B cell (primary cell): ENCODE data around the gene AMBRA1. TPM values are rescaled to one million over a fixed set of nuclear protein-coding genes. Genes with fewer than 3 reads are reported as not detected.

Source experiments
- ATAC-seq: fragments of 200-7000 bp; cut with Tn5 transposase; one replicate; pipeline ENCODE4 v1.10.0; 2021; ENCODE audit warnings: low read depth, mild to moderate bottlenecking, moderate number of reproducible peaks, moderate library complexity
- CTCF ChIA-PET: fragments of 350-600 bp; sonication (Branson Sonifier 250); formaldehyde crosslinking; loops from one replicate; lab custom pipeline; 2021; ENCODE audit warnings: antibody characterized with exemption, inconsistent platforms; lab: Charles Lee
- POLR2A ChIA-PET: fragments of 350-600 bp; sonication (Branson Sonifier 250); formaldehyde crosslinking; loops from one replicate; lab custom pipeline; 2021; ENCODE audit warnings: antibody characterized with exemption; lab: Charles Lee
- DNase-seq: peaks from one replicate; pipeline ENCODE4 v3.0.0; 2013
- H2AFZ ChIP-seq: 2 replicates; pipeline ENCODE4 v1.6.1; 2012; ENCODE audit warnings: mild to moderate bottlenecking, low read depth, low read length; ENCODE audit not compliant: insufficient read depth, poor library complexity, severe bottlenecking
- H3K27ac ChIP-seq, 2 donors: 1 replicate in 1 of 2; 2 replicates in 1 of 2; pipeline ENCODE4 v1.5.1; 2012 to 2013; ENCODE audit warnings: low read length in 2 of 2, mild to moderate bottlenecking in 2 of 2, moderate library complexity in 1 of 2
- H3K27me3 ChIP-seq, 4 experiments: fragments of 200-600 bp in 1 of 4; sonication (generic) in 1 of 4; replicated peaks in 1 of 4; 1 replicate in 2 of 4; 2 replicates in 2 of 4; pipeline versions ENCODE4 v1.6.1 to v1.7.0; 2013 to 2016; ENCODE audit warnings: low read length in 3 of 4, mild to moderate bottlenecking in 2 of 4, mixed read lengths in 1 of 4, moderate library complexity in 1 of 4; ENCODE audit not compliant: insufficient read depth in 4 of 4, control insufficient read depth in 3 of 4; ENCODE audit errors: control extremely low read depth in 1 of 4
- H3K36me3 ChIP-seq, 2 experiments: replicated peaks in 1 of 2; 1 replicate in 1 of 2; 2 replicates in 1 of 2; pipeline versions ENCODE4 v1.6.1 to v1.7.1; 2013; ENCODE audit warnings: low read length in 1 of 2; ENCODE audit not compliant: insufficient read depth in 2 of 2, control insufficient read depth in 1 of 2; ENCODE audit errors: control extremely low read depth in 1 of 2, extremely low read depth in 1 of 2
- H3K4me1 ChIP-seq, 2 donors: fragments of 200-600 bp in 1 of 2; sonication (generic) in 1 of 2; 1 replicate in 1 of 2; 2 replicates in 1 of 2; pipeline versions ENCODE4 v1.5.1 to v1.6.1; 2013 to 2017; ENCODE audit warnings: low read length in 2 of 2; ENCODE audit not compliant: control insufficient read depth in 2 of 2, insufficient read depth in 2 of 2
- H3K4me2 ChIP-seq: replicated peaks from 2 replicates; pipeline ENCODE3; 2012; ENCODE audit warnings: mild to moderate bottlenecking, low read depth, low read length; ENCODE audit not compliant: poor library complexity, severe bottlenecking
- H3K4me3 ChIP-seq, 5 experiments: fragments of 200-600 bp in 1 of 5; sonication (generic) in 1 of 5; 1 replicate in 3 of 5; 2 replicates in 2 of 5; pipeline versions ENCODE4 v1.5.1 to v1.7.0; 2011 to 2016; ENCODE audit warnings: low read length in 4 of 5, mild to moderate bottlenecking in 4 of 5, low read depth in 2 of 5, control low read depth in 1 of 5, moderate library complexity in 1 of 5; ENCODE audit not compliant: insufficient read depth in 1 of 5; ENCODE audit errors: control extremely low read depth in 1 of 5, extremely low read depth in 1 of 5
- H3K79me2 ChIP-seq: fragments of 200-600 bp; sonication (generic); one replicate; pipeline ENCODE4 v1.6.0; 2016; ENCODE audit warnings: low read length; ENCODE audit not compliant: control insufficient read depth, insufficient read depth
- H3K9ac ChIP-seq: fragments of 200-600 bp; sonication (generic); 2 replicates; pipeline ENCODE4 v1.6.1; 2017; ENCODE audit warnings: mild to moderate bottlenecking, low read length, moderate library complexity
- H3K9me3 ChIP-seq, 3 donors: one replicate each; pipeline versions ENCODE4 v1.6.1 to v1.7.1; 2013; ENCODE audit warnings: low read length in 2 of 3; ENCODE audit not compliant: control insufficient read depth in 2 of 3, insufficient read depth in 1 of 3; ENCODE audit errors: control extremely low read depth in 1 of 3
- H4K20me1 ChIP-seq: 2 replicates; pipeline ENCODE4 v1.6.0; 2012; ENCODE audit warnings: mild to moderate bottlenecking, low read length; ENCODE audit not compliant: insufficient read depth, control insufficient read depth, poor library complexity, severe bottlenecking
- H3K27ac Mint-ChIP-seq: one replicate; pipeline ENCODE4 v1.8.0; 2021; ENCODE audit warnings: mixed read lengths
- H3K27me3 Mint-ChIP-seq: one replicate; pipeline ENCODE4 v1.8.0; 2021; ENCODE audit warnings: mixed read lengths
- H3K4me1 Mint-ChIP-seq: one replicate; pipeline ENCODE4 v1.8.0; 2021; ENCODE audit warnings: mixed read lengths
- H3K4me3 Mint-ChIP-seq: one replicate; pipeline ENCODE4 v1.8.0; 2021; ENCODE audit warnings: mixed read lengths
- H3K9me3 Mint-ChIP-seq: one replicate; pipeline ENCODE4 v1.8.0; 2022; ENCODE audit warnings: mixed read lengths; ENCODE audit not compliant: insufficient read depth
- CTCF ChIP-seq: fragments of 200-600 bp; IDR thresholded peaks from one replicate; pipeline ENCODE4 v1.8.0; 2022; ENCODE audit warnings: antibody characterized with exemption, mild to moderate bottlenecking
- EZH2 ChIP-seq: IDR thresholded peaks from 2 replicates; pipeline ENCODE4 v1.6.1; 2012; ENCODE audit warnings: borderline replicate concordance, low read depth, mild to moderate bottlenecking, moderate library complexity, low read length; ENCODE audit not compliant: insufficient read depth, poor library complexity, severe bottlenecking
- WGBS: methylation state at CpG from one replicate; pipeline ENCODE4 v1.1.5; 2013; ENCODE audit warnings: missing lambda C conversion rate; ENCODE audit not compliant: insufficient coverage; 5-methylcytosine and 5-hydroxymethylcytosine counted together
- intact Hi-C: fragments of 100-400 bp; cut with micrococcal nuclease; formaldehyde crosslinking; loops from one replicate; pipeline ENCODE4 v1.10.0; 2022
- polyA plus RNA-seq: library from polyadenylated mRNA; depleted of rRNA; stranded (reverse); fragments of >200 nt; gene quantifications from 2 replicates; pipeline ENCODE4 v1.2.3, GENCODE V29; 2012
- total RNA-seq, 2 donors: library from RNA; stranded (reverse); fragments of 120-200 nt in 1 of 2; gene quantifications; 1 replicate in 1 of 2; 2 replicates in 1 of 2; pipeline versions ENCODE4 v1.2.3 to v1.2.4, GENCODE V29; 2013 to 2022

Gene AMBRA1
- total and polyA plus RNA-seq, 2 donors (not counting 1 experiment from before 2014, with no cell fraction given) = 13.8 to 36.1 TPM

GRCh38 chr11:46356924-46357482, 236.8 kb downstream of the AMBRA1 start:
- Histone ChIP-seq H4K20me1 (peaks cover 60% of the 10 kb centered on the region), H3K79me2 (peaks cover 58% of the 10 kb centered on the region), H3K9me3 (no peaks in the 10 kb centered on the region), H3K9ac (no peak overlapping the region), H3K27me3 (no peaks in the 10 kb centered on the region), H3K36me3 (peaks cover 0 to 2% of the 10 kb centered on the region in 2 experiments), H3K4me3 (no peak overlapping the region), H3K4me1 (peaks cover 13 to 19% of the 10 kb centered on the region in 2 donors), H3K27ac (no peak overlapping the region), H2AFZ (no peak overlapping the region), H3K4me2 (no peak overlapping the region)
- intact Hi-C loops = no loop called here
- Mint-ChIP-seq H3K27ac (no peak overlapping the region), H3K4me1 (peaks cover 16% of the 10 kb centered on the region), H3K9me3 (no peaks in the 10 kb centered on the region), H3K4me3 (no peak overlapping the region), H3K27me3 (no peaks in the 10 kb centered on the region)
- WGBS = 100% methylated on average over 3 of the region's 7 CpGs
- TF ChIP-seq CTCF = no peak
- TF ChIP-seq EZH2 = no peak
- ChIA-PET POLR2A (interaction anchor here (0.6 kb wide), 1 partner anchor 124 kb away, joined by 3 read pairs; no protein-coding TSS in a partner anchor), CTCF (interaction anchor here (0.6 to 1.0 kb wide), 2 partner anchors 13 to 255 kb away, joined by 3 to 4 read pairs; no protein-coding TSS in a partner anchor)
- ATAC-seq (no peak), DNase-seq (no peak)

- H3K4me3 Mint-ChIP-seq = no peak overlapping the region
- Histone ChIP-seq H2AFZ (no peak overlapping the region), H3K79me2 (peaks cover 73% of the 10 kb centered on the region), H3K27ac (no peak overlapping the region), H3K9ac (no peak overlapping the region), H3K9me3 (no peaks in the 10 kb centered on the region), H4K20me1 (peaks cover 70% of the 10 kb centered on the region), H3K27me3 (no peaks in the 10 kb centered on the region), H3K4me3 (no peak overlapping the region), H3K4me2 (no peak overlapping the region), H3K36me3 (peaks cover 0 to 2% of the 10 kb centered on the region in 2 experiments), H3K4me1 (peaks cover 6 to 17% of the 10 kb centered on the region in 2 donors)
- DNase-seq (no peak), ATAC-seq (no peak)
- CTCF ChIA-PET = no interaction called here
- no peaks in the 10 kb centered on the region for H3K27me3 Mint-ChIP-seq
- H3K9me3 Mint-ChIP-seq = no peaks in the 10 kb centered on the region
- POLR2A ChIA-PET = no interaction called here
- intact Hi-C loops = no loop called here
- peaks cover 22% of the 10 kb centered on the region for H3K4me1 Mint-ChIP-seq
- TF ChIP-seq CTCF = no peak
- no peak for TF ChIP-seq EZH2
- WGBS = 90% methylated on average over 6 of the region's 9 CpGs
- H3K27ac Mint-ChIP-seq = no peak overlapping the region
Measured at GRCh38 chr11:46353698-46354097, 240.1 kb downstream of the AMBRA1 start.
